DOHH2 (cell line): ENCODE measurements around the gene SLC22A4.

Experiments used
- H3F3A ChIP-seq: fragments of 200-600 bp; sonication (generic), shearing (Covaris generic); 2 replicates; pipeline ENCODE4 v1.6.0; 2016; ENCODE audit warnings: antibody characterized with exemption, mild to moderate bottlenecking; ENCODE audit not compliant: control insufficient read depth, insufficient read depth
- H3K27ac ChIP-seq: fragments of 200-600 bp; sonication (generic); 2 replicates; pipeline ENCODE4 v1.5.1; 2014; ENCODE audit warnings: low read depth, mild to moderate bottlenecking, low read length, moderate library complexity
- H3K27me3 ChIP-seq: fragments of 200-600 bp; sonication (generic); 2 replicates; pipeline ENCODE4 v1.6.1; 2014; ENCODE audit warnings: mild to moderate bottlenecking, low read length, mixed read lengths; ENCODE audit not compliant: control insufficient read depth
- H3K36me3 ChIP-seq: fragments of 200-600 bp; sonication (generic); 2 replicates; pipeline ENCODE4 v1.6.1; 2014; ENCODE audit warnings: mild to moderate bottlenecking, low read length, moderate library complexity, mixed read lengths; ENCODE audit not compliant: control insufficient read depth
- H3K4me1 ChIP-seq: fragments of 200-600 bp; sonication (generic); 2 replicates; pipeline ENCODE4 v1.6.1; 2014; ENCODE audit warnings: mild to moderate bottlenecking, low read length, mixed read lengths; ENCODE audit not compliant: control insufficient read depth
- H3K4me2 ChIP-seq: fragments of 200-600 bp; sonication (generic); 2 replicates; pipeline ENCODE4 v1.6.0; 2014; ENCODE audit warnings: mild to moderate bottlenecking, low read length, moderate library complexity
- H3K4me3 ChIP-seq: fragments of 200-600 bp; sonication (generic); 2 replicates; pipeline ENCODE4 v1.5.1; 2014; ENCODE audit warnings: mild to moderate bottlenecking, low read length, mixed read lengths
- H3K79me2 ChIP-seq: fragments of 200-600 bp; sonication (generic); 2 replicates; pipeline ENCODE4 v1.6.1; 2014; ENCODE audit warnings: mild to moderate bottlenecking, low read length, mixed read lengths; ENCODE audit not compliant: control insufficient read depth
- H3K9me2 ChIP-seq: fragments of 200-600 bp; sonication (generic); replicated peaks from 2 replicates; pipeline ENCODE4 v1.6.1; 2014; ENCODE audit warnings: mild to moderate bottlenecking, low read length, mixed read lengths; ENCODE audit not compliant: control insufficient read depth
- H3K9me3 ChIP-seq: fragments of 200-600 bp; sonication (generic); 2 replicates; pipeline ENCODE4 v1.6.1; 2014; ENCODE audit warnings: antibody characterized with exemption, low read length, mixed read lengths; ENCODE audit not compliant: control insufficient read depth, insufficient read depth
- H4K20me1 ChIP-seq: fragments of 200-600 bp; sonication (generic); 2 replicates; pipeline ENCODE4 v1.6.0; 2014; ENCODE audit warnings: low read depth, mild to moderate bottlenecking, antibody characterized with exemption, low read length, moderate library complexity; ENCODE audit not compliant: control insufficient read depth, insufficient read depth
- EZH2phosphoT487 ChIP-seq: fragments of 200-600 bp; sonication (generic); IDR thresholded peaks from 2 replicates; pipeline ENCODE4 v1.6.1; 2017; ENCODE audit warnings: borderline replicate concordance, mild to moderate bottlenecking, antibody characterized with exemption, low read length, moderate library complexity, mixed read lengths
- TF ChIP-seq, protein P1 (sequence below): fragments of 200-600 bp; sonication (generic); IDR thresholded peaks from one replicate; pipeline ENCODE4 v1.5.1; 2014; ENCODE audit warnings: antibody characterized with exemption, mild to moderate bottlenecking, low read depth, low read length; ENCODE audit not compliant: poor library complexity, severe bottlenecking

Gene SLC22A4

DNA sequence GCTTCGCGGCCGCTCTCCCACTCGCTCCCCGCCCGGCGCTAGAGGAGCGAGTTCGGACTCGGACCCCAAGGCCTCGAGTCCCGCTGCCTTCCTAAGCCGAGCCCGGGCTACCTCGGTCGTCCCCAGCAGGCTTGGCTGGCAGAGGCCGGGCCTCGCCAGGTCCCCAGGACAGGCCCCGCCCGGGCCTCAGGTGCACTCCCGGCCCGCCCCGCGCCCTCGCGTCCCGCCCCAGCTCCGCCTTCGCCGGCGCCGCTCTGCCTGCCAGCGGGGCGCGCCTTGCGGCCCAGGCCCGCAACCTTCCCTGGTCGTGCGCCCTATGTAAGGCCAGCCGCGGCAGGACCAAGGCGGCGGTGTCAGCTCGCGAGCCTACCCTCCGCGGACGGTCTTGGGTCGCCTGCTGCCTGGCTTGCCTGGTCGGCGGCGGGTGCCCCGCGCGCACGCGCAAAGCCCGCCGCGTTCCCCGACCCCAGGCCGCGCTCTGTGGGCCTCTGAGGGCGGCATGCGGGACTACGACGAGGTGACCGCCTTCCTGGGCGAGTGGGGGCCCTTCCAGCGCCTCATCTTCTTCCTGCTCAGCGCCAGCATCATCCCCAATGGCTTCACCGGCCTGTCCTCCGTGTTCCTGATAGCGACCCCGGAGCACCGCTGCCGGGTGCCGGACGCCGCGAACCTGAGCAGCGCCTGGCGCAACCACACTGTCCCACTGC lies 75.4 kb downstream of the SLC22A4 start, which contains the start of gene SLC22A5:
SLC22A5 (plus strand) TSS at position 237 of the 707 bp plus-strand sequence; CDS start at position 500, 263 bp downstream.
- H3K27ac ChIP-seq, result 0 out of 2 replicates have a peak within 1 kb of the TSS, but pooled peaks have one; percentile 2
- no peaks in the 10 kb centered on the region for H3K9me2 ChIP-seq
- H3F3A ChIP-seq, result peaks cover 2% of the 10 kb centered on the region; the same call in 1 of the 2 replicates
- H3K27me3 ChIP-seq, result peaks cover 4% of the 10 kb centered on the region; the same call in 1 of the 2 replicates
- no peaks in the 10 kb centered on the region for H3K36me3 ChIP-seq
- no peaks in the 10 kb centered on the region for H4K20me1 ChIP-seq
- peak within 1 kb of the TSS; percentile 78 for H3K4me2 ChIP-seq
- 0 out of 2 replicates have a peak, but pooled peaks have one; percentile 74 for TF ChIP-seq EZH2phosphoT487
- TF ChIP-seq, protein P1, sequence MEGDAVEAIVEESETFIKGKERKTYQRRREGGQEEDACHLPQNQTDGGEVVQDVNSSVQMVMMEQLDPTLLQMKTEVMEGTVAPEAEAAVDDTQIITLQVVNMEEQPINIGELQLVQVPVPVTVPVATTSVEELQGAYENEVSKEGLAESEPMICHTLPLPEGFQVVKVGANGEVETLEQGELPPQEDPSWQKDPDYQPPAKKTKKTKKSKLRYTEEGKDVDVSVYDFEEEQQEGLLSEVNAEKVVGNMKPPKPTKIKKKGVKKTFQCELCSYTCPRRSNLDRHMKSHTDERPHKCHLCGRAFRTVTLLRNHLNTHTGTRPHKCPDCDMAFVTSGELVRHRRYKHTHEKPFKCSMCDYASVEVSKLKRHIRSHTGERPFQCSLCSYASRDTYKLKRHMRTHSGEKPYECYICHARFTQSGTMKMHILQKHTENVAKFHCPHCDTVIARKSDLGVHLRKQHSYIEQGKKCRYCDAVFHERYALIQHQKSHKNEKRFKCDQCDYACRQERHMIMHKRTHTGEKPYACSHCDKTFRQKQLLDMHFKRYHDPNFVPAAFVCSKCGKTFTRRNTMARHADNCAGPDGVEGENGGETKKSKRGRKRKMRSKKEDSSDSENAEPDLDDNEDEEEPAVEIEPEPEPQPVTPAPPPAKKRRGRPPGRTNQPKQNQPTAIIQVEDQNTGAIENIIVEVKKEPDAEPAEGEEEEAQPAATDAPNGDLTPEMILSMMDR, result no peak
- H3K4me3 ChIP-seq, result peak within 1 kb of the TSS; percentile 78
- H3K79me2 ChIP-seq, result no peaks in the 10 kb centered on the region
- no peaks in the 10 kb centered on the region for H3K9me3 ChIP-seq
- H3K4me1 ChIP-seq, result peaks cover 10% of the 10 kb centered on the region

DNA sequence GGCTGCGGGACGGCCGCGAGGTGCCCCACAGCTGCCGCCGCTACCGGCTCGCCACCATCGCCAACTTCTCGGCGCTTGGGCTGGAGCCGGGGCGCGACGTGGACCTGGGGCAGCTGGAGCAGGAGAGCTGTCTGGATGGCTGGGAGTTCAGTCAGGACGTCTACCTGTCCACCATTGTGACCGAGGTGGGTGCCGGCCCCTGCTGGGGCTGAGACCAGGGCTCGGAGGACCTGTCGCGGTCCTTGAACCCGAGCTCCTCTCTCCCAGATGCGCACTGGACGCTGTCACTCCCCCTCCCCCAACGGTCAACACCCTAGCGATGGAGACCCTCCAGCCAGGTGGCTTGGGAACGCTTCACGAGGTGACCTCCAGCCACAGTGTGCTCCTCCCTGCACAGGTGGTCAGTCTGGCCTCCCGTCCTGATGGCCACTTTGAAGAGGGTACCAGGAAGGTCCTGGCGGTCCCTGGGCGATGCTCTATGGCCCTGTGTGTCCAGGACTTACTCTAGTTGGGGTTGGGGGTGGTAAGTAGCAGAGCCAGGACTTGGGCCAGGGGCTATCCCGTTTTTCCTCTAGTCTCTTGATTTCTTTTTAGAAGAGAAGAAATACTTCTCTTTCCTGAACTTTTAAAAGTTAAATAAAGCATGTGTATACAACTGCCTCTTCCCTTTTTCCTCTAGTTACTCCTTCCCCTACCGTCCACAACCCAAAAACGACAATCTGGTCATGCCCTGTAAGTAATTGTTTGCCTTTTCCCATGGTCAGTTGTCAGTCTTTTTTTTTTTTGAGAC lies 76.2 kb downstream of the SLC22A4 start:
- H3K27ac ChIP-seq, result no peak overlapping the region
- H3K9me2 ChIP-seq, result no peaks in the 10 kb centered on the region
- TF ChIP-seq, protein P1, result no peak
- no peak for TF ChIP-seq EZH2phosphoT487
- no peaks in the 10 kb centered on the region for H4K20me1 ChIP-seq
- H3K4me2 ChIP-seq, result peak overlapping the region; percentile 78
- no peaks in the 10 kb centered on the region for H3K36me3 ChIP-seq
- H3K79me2 ChIP-seq, result no peaks in the 10 kb centered on the region
- no peaks in the 10 kb centered on the region for H3K9me3 ChIP-seq
- H3K4me3 ChIP-seq, result peak overlapping the region; percentile 78
- peaks cover 10% of the 10 kb centered on the region for H3K4me1 ChIP-seq
- H3F3A ChIP-seq, result peaks cover 2% of the 10 kb centered on the region; the same call in 1 of the 2 replicates
- peaks cover 4% of the 10 kb centered on the region; the same call in 1 of the 2 replicates for H3K27me3 ChIP-seq

DNA sequence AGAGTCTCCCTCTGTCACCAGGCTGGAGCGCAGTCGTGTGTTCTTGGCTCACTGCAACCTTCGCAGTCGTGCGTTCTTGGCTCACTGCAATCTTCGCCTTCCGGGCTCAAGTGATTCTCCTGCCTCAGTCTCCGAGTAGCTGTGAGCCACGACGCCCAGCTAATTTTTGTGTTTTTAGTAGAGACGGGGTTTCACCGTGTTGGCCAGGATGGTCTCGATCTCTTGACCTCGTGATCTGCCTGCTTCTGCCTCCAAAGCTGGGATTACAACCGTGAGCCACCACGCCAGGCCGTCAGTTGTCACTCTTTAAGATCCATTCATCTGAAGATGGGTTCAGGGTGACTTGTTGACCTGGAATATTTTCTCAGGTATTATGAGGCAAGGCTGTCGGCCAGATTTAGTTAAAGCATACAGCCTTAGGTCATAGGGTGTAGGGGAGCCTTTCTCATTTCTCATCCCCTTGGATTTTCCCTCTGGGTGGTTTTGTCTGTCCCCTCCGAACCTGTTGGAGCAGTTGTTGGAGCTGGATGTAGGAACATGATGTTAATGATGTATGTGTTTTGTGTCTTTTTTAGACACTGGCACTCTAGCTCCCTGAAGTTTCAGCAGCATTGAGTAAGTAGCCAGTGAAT lies 76.9 kb downstream of the SLC22A4 start:
- Histone ChIP-seq H3K9me2 (no peaks in the 10 kb centered on the region), H3K79me2 (no peaks in the 10 kb centered on the region), H4K20me1 (no peaks in the 10 kb centered on the region), H3K9me3 (no peaks in the 10 kb centered on the region), H3K4me2 (peak overlapping the region; percentile 78), H3K27ac (no peak overlapping the region), H3K4me1 (peaks cover 10% of the 10 kb centered on the region), H3F3A (peaks cover 2% of the 10 kb centered on the region; the same call in 1 of the 2 replicates), H3K27me3 (peaks cover 4% of the 10 kb centered on the region; the same call in 1 of the 2 replicates), H3K36me3 (no peaks in the 10 kb centered on the region), H3K4me3 (peak overlapping the region; percentile 78; the same call in 1 of the 2 replicates)
- no peak for TF ChIP-seq EZH2phosphoT487
